ENCODE measurements around the gene C12orf42.

Gene C12orf42

DNA sequence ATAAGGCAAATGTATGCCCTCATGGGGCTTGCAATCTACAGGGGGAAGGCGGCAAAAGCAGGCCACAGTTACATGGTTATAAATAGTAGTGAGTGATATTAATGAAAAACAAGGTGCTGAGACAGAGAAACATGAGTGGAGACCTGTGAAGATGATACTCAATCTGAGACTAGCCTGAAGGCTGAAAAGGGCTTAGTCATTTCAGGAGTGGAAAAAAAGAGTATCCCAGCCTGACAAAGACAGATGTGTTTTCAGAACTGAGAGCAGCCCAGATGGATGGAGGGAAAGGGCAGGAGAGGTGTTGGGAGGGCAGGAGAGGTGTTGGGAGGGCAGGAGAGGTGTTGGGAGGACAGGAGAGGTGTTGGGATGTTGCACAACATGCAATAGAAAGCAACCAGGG, 181.9 kb downstream of the C12orf42 start:
- TF ChIP-seq NFRKB (IDR thresholded peaks at IDR 0.05) (no peak), FOXM1 (IDR thresholded peaks at IDR 0.05; ENCODE audit: borderline replicate concordance) (no peak), BHLHE40 (IDR thresholded peaks at IDR 0.05; ENCODE audit: borderline replicate concordance) (no peak), CTBP1 (IDR thresholded peaks at IDR 0.05; ENCODE audit: borderline replicate concordance) (no peak), SUZ12 (IDR thresholded peaks at IDR 0.05) (no peak), LEF1 (IDR thresholded peaks at IDR 0.05; ENCODE audit: borderline replicate concordance) (no peak)
- DNase-seq (ENCODE audit: extremely low spot score) = no peak
- ChIA-PET CTCF (no interaction called here), POLR2A (no interaction called here)

DNA sequence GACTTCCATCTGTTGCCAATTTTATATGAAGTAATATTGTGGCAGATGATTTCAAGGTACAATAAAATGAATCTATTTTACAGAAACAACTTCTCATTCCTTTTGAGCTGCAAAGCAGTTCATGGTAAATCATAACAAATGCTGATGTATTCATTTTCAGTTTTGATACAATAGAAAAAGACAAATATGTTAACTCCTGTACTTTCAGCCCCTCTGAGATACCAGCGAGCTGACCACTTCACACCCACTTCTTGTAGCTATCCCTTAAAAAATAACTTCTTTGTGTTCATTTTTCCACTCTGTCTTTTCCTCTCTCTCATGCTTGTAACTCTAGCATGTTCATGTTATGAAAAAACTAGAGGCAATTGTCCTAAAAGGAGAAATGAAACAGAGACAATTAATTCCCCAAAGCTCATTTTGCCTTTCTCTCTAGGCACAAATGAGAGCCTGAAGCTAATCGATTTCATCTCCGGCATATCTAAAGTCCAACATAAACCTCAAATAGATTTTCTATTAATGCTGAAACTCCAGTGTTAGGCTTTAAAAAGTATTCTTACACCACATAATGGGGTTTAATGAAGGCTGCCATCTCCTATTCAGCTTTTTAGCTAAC, 182.9 kb downstream of the C12orf42 start:
- no peak for DNase-seq (ENCODE audit: extremely low spot score)
- TF ChIP-seq TARDBP (IDR thresholded peaks at IDR 0.05) = no peak
- no peak for TF ChIP-seq NFRKB (IDR thresholded peaks at IDR 0.05)
- no peak for TF ChIP-seq LEF1 (IDR thresholded peaks at IDR 0.05; ENCODE audit: borderline replicate concordance)
- TF ChIP-seq FOXM1 (IDR thresholded peaks at IDR 0.05; ENCODE audit: borderline replicate concordance) = no peak
- no peak for TF ChIP-seq HDGF (IDR thresholded peaks at IDR 0.05; ENCODE audit: borderline replicate concordance)
- no peak for TF ChIP-seq ELF4 (IDR thresholded peaks at IDR 0.05)
- no peak for TF ChIP-seq PKNOX1 (IDR thresholded peaks at IDR 0.05)
- TF ChIP-seq ARNT (IDR thresholded peaks at IDR 0.05) = no peak
- TF ChIP-seq L3MBTL2 (conservative IDR thresholded peaks at IDR 0.05) = no peak
- TF ChIP-seq FOXA1 (IDR thresholded peaks at IDR 0.05) = no peak
- TF ChIP-seq CTBP1 (IDR thresholded peaks at IDR 0.05; ENCODE audit: borderline replicate concordance) = no peak
- no peak for TF ChIP-seq FOXK2 (IDR thresholded peaks at IDR 0.05)
- TF ChIP-seq SUZ12 (IDR thresholded peaks at IDR 0.05) = no peak
- TF ChIP-seq SP1 (IDR thresholded peaks at IDR 0.05) = no peak
- no peak for TF ChIP-seq BHLHE40 (IDR thresholded peaks at IDR 0.05; ENCODE audit: borderline replicate concordance)
- TF ChIP-seq ZNF384 (IDR thresholded peaks at IDR 0.05) = no peak
- POLR2A ChIA-PET = no interaction called here
- CTCF ChIA-PET = no interaction called here

GRCh38 chr12:103310546-103311270, 185.1 kb downstream of the C12orf42 start:
- no peak for DNase-seq (ENCODE audit: extremely low spot score)
- POLR2A ChIA-PET = no interaction called here
- TF ChIP-seq SP1 (IDR thresholded peaks at IDR 0.05) = no peak
- CTCF ChIA-PET = no interaction called here

GRCh38 chr12:103308396-103308795, 187.4 kb downstream of the C12orf42 start:
- DNase-seq (ENCODE audit: extremely low spot score) = no peak
- TF ChIP-seq HDGF (IDR thresholded peaks at IDR 0.05; ENCODE audit: borderline replicate concordance) (no peak), LEF1 (IDR thresholded peaks at IDR 0.05; ENCODE audit: borderline replicate concordance) (no peak), SUZ12 (IDR thresholded peaks at IDR 0.05) (no peak), TARDBP (IDR thresholded peaks at IDR 0.05) (no peak), NFRKB (IDR thresholded peaks at IDR 0.05) (no peak)
- POLR2A ChIA-PET = no interaction called here
- CTCF ChIA-PET = no interaction called here

DNA sequence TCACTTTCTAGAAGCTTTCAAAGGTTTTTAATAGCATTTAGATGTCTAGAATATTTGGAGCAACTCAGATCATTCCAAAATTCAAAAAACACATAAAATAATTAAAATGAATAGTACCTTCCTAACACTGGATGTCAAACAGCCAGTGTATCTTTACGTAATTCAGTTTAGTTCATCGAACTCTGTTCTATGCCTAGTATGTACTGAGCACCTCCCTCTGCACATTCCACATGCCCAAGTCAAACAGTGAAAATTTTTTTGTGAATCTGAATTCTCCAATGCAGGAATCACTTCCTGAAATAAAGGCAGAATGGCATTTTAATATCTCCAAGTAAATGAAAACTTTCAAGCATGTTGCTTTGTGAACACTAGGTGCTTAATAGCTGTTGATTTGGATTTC, 192.3 kb downstream of the C12orf42 start:
- no peak for TF ChIP-seq BHLHE40 (IDR thresholded peaks at IDR 0.05; ENCODE audit: borderline replicate concordance)
- no peak for TF ChIP-seq ARNT (IDR thresholded peaks at IDR 0.05)
- no peak for TF ChIP-seq HDGF (IDR thresholded peaks at IDR 0.05; ENCODE audit: borderline replicate concordance)
- TF ChIP-seq FOXA1 (IDR thresholded peaks at IDR 0.05) = no peak
- TF ChIP-seq FOXM1 (IDR thresholded peaks at IDR 0.05; ENCODE audit: borderline replicate concordance) = no peak
- CTCF ChIA-PET = no interaction called here
- POLR2A ChIA-PET = no interaction called here
- DNase-seq (ENCODE audit: extremely low spot score) = no peak

DNA sequence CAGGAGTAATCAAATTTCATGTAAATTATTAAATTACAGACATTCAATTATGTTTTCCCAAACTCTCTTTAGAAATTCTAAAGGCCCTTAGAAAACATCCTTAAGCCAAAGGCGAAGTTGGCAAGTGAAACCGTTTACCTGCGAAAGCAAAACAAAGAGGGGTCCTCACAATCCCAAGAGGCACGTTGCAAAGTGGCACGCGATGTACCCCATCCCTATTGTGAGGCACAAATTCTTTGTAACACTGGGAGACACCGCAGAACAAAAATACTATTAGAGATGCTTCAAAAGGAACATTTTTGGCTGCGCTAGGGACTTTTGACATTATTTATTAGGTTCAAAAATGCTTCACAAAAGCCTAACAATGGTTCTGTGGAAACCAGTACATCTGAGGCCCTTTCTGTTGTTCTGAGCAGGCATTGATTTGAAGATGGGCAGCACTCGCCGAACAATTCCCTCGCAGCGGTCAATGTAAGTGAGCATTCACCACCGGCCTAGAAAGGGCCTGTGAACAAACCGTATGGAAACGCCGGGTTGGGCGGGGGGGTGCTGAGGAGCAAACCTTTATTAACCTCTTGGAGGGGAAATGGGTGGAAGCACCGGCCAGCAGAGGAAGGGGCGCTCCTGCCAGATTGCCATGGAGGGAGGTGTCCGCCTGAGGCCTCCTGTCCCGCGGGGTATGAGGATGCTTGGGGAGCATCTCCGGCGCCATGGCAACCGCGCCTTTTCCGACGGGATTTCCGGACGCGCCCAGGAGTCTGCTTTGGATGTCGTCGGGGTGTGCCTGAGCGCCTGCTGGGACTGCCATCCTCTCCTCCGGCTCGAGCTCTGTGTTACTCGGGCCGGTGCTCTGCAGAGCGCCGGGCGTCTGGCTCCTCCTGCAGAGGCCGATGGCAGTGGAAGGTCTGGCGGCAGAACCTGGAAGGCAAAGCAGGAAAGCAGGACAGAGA, 193.9 kb downstream of the C12orf42 start:
- DNase-seq (ENCODE audit: extremely low spot score) = no peak
- TF ChIP-seq ARNT (IDR thresholded peaks at IDR 0.05) (no peak), NFRKB (IDR thresholded peaks at IDR 0.05) (no peak), HDGF (IDR thresholded peaks at IDR 0.05; ENCODE audit: borderline replicate concordance) (no peak), PKNOX1 (IDR thresholded peaks at IDR 0.05) (no peak), SUZ12 (IDR thresholded peaks at IDR 0.05) (no peak), FOXA1 (IDR thresholded peaks at IDR 0.05) (no peak), FOXM1 (IDR thresholded peaks at IDR 0.05; ENCODE audit: borderline replicate concordance) (no peak), FOXK2 (IDR thresholded peaks at IDR 0.05) (no peak), TARDBP (IDR thresholded peaks at IDR 0.05) (no peak), ELF4 (IDR thresholded peaks at IDR 0.05) (no peak), LEF1 (IDR thresholded peaks at IDR 0.05; ENCODE audit: borderline replicate concordance) (no peak), ZNF384 (IDR thresholded peaks at IDR 0.05) (no peak), SP1 (IDR thresholded peaks at IDR 0.05) (no peak)
- CTCF ChIA-PET = no interaction called here
- POLR2A ChIA-PET = no interaction called here

- DNase-seq (ENCODE audit: extremely low spot score) = no peak
- ChIA-PET CTCF (no interaction called here), POLR2A (no interaction called here)
- TF ChIP-seq FOXM1 (IDR thresholded peaks at IDR 0.05; ENCODE audit: borderline replicate concordance) = no peak
Measured at GRCh38 chr12:103288016-103288415, 207.8 kb downstream of the C12orf42 start.
